IMR-90 (cell line): ENCODE data around the gene CLSTN1. TPM values are rescaled to one million over a fixed set of nuclear protein-coding genes. Genes with fewer than 3 reads are reported as not detected.
A peak's percentile ranks its signal among the peaks of the same experiment; 100 is the strongest.

ENCODE experiments used
- ATAC-seq: fragments of 200-7000 bp; cut with Tn5 transposase; 2 replicates; pipeline ENCODE4 v1.9.1; 2020; ENCODE audit warnings: low read depth, mild to moderate bottlenecking, moderate library complexity
- BruUV-seq: library from RNA; stranded (reverse); fragments of 400-500 nt; replicated peaks from 2 replicates; lab custom pipeline; 2021; lab: Mats Ljungman, UMichigan
- CTCF ChIA-PET: fragments of 300-600 bp; formaldehyde crosslinking; extraction: SDS; loops from one replicate; lab custom pipeline; 2021; ENCODE audit warnings: antibody characterized with exemption; lab: Yijun Ruan, JAX
- POLR2A ChIA-PET: fragments of 300-600 bp; sonication (Branson Sonifier 250); formaldehyde crosslinking; loops from one replicate; lab custom pipeline; 2022; ENCODE audit warnings: antibody characterized with exemption; ENCODE audit not compliant: unreplicated experiment; lab: Charles Lee
- DNase-seq: peaks from one replicate; pipeline ENCODE4 v3.0.0; 2013
- H2AFZ ChIP-seq: replicated peaks from 2 replicates; pipeline ENCODE3; 2013; ENCODE audit warnings: low read length, mild to moderate bottlenecking; ENCODE audit not compliant: poor library complexity
- H2AK5ac ChIP-seq: 2 replicates; pipeline ENCODE4 v1.6.1; 2013; ENCODE audit warnings: low read depth, low read length, inconsistent platforms
- H2AK9ac ChIP-seq: replicated peaks from 2 replicates; pipeline ENCODE3; 2013; ENCODE audit warnings: mild to moderate bottlenecking, low read depth, low read length, moderate library complexity; ENCODE audit not compliant: poor library complexity
- H2BK120ac ChIP-seq: 2 replicates; pipeline ENCODE4 v1.6.1; 2013; ENCODE audit warnings: low read depth, low read length, inconsistent platforms
- H2BK15ac ChIP-seq: 3 replicates; pipeline ENCODE4 v1.6.1; 2013; ENCODE audit warnings: low read depth, low read length, inconsistent platforms
- H2BK20ac ChIP-seq: 2 replicates; pipeline ENCODE4 v1.6.1; 2013; ENCODE audit warnings: low read depth, mild to moderate bottlenecking, inconsistent platforms, low read length, moderate library complexity
- H2BK5ac ChIP-seq: 2 replicates; pipeline ENCODE4 v1.6.1; 2013; ENCODE audit warnings: mild to moderate bottlenecking, low read depth, low read length, inconsistent platforms; ENCODE audit not compliant: poor library complexity, severe bottlenecking
- H3K14ac ChIP-seq: replicated peaks from 2 replicates; pipeline ENCODE4 v1.6.1; 2013; ENCODE audit warnings: low read depth, low read length, inconsistent platforms
- H3K18ac ChIP-seq: 2 replicates; pipeline ENCODE4 v1.6.1; 2013; ENCODE audit warnings: low read depth, low read length, control low read depth
- H3K23ac ChIP-seq: 2 replicates; pipeline ENCODE4 v1.6.1; 2013; ENCODE audit warnings: low read depth, low read length, inconsistent platforms
- H3K27ac ChIP-seq: 2 replicates; pipeline ENCODE4 v1.5.1; 2013; ENCODE audit warnings: mild to moderate bottlenecking, control low read depth, low read length; ENCODE audit not compliant: insufficient read depth
- H3K27me3 ChIP-seq: 2 replicates; pipeline ENCODE4 v1.6.1; 2013; ENCODE audit warnings: low read length; ENCODE audit not compliant: control insufficient read depth, insufficient read depth
- H3K36me3 ChIP-seq: 2 replicates; pipeline ENCODE4 v1.6.1; 2013; ENCODE audit warnings: low read length, mixed read lengths; ENCODE audit not compliant: control insufficient read depth, insufficient read depth
- H3K4ac ChIP-seq: 2 replicates; pipeline ENCODE4 v1.6.1; 2013; ENCODE audit warnings: low read depth, low read length, inconsistent platforms
- H3K4me1 ChIP-seq: 2 replicates; pipeline ENCODE4 v1.6.1; 2013; ENCODE audit warnings: low read length, mixed read lengths; ENCODE audit not compliant: control insufficient read depth, insufficient read depth
- H3K4me2 ChIP-seq: 2 replicates; pipeline ENCODE4 v1.6.1; 2013; ENCODE audit warnings: low read depth, mild to moderate bottlenecking, control low read depth, low read length, moderate library complexity
- H3K4me3 ChIP-seq: 2 replicates; pipeline ENCODE4 v1.5.1; 2013; ENCODE audit warnings: low read depth, mild to moderate bottlenecking, control low read depth, low read length, moderate library complexity; ENCODE audit not compliant: insufficient read depth
- H3K56ac ChIP-seq: 2 replicates; pipeline ENCODE4 v1.6.1; 2013; ENCODE audit warnings: low read length, inconsistent platforms; ENCODE audit not compliant: insufficient read depth; ENCODE audit errors: extremely low read depth
- H3K79me1 ChIP-seq, 2 experiments: 2 replicates each; pipeline ENCODE4 v1.6.1; 2013; ENCODE audit warnings: low read length in 2 of 2, inconsistent platforms in 1 of 2, low read depth in 1 of 2
- H3K9ac ChIP-seq: 2 replicates; pipeline ENCODE4 v1.6.1; 2013; ENCODE audit warnings: low read depth, low read length, control low read depth
- H3K9me1 ChIP-seq: 2 replicates; pipeline ENCODE4 v1.6.1; 2013; ENCODE audit warnings: low read length, inconsistent platforms; ENCODE audit not compliant: insufficient read depth
- H3K9me3 ChIP-seq: 2 replicates; pipeline ENCODE4 v1.6.1; 2013; ENCODE audit warnings: low read length; ENCODE audit not compliant: control insufficient read depth, insufficient read depth
- H4K20me1 ChIP-seq: 2 replicates; pipeline ENCODE4 v1.6.1; 2013; ENCODE audit warnings: low read length, inconsistent platforms; ENCODE audit not compliant: insufficient read depth
- H4K5ac ChIP-seq: 2 replicates; pipeline ENCODE4 v1.6.1; 2013; ENCODE audit warnings: mild to moderate bottlenecking, low read depth, low read length, control low read depth
- H4K8ac ChIP-seq, 2 experiments: 2 replicates each; pipeline ENCODE4 v1.6.1; 2013; ENCODE audit warnings: low read depth in 2 of 2, low read length in 2 of 2, control low read depth in 1 of 2, inconsistent platforms in 1 of 2
- H4K91ac ChIP-seq: 2 replicates; pipeline ENCODE4 v1.6.1; 2013; ENCODE audit warnings: low read depth, low read length, inconsistent platforms; ENCODE audit not compliant: insufficient read depth
- CHD1 ChIP-seq: IDR thresholded peaks from 2 replicates; pipeline ENCODE4 v1.6.1; 2012; ENCODE audit warnings: low read depth, low read length, improper control_type of control experiment
- MAZ ChIP-seq: IDR thresholded peaks from 2 replicates; pipeline ENCODE4 v1.6.1; 2012; ENCODE audit warnings: low read depth, mild to moderate bottlenecking, low read length, improper control_type of control experiment, moderate library complexity, borderline replicate concordance
- POLR2A ChIP-seq: IDR thresholded peaks from 2 replicates; pipeline ENCODE4 v1.6.1; 2012; ENCODE audit warnings: mild to moderate bottlenecking, low read depth, low read length
- RAD21 ChIP-seq: IDR thresholded peaks from 2 replicates; pipeline ENCODE4 v1.6.1; 2012; ENCODE audit warnings: low read length, improper control_type of control experiment
- RCOR1 ChIP-seq: IDR thresholded peaks from 2 replicates; pipeline ENCODE4 v1.6.1; 2012; ENCODE audit warnings: mild to moderate bottlenecking, low read length, improper control_type of control experiment; ENCODE audit not compliant: insufficient replicate concordance
- SMC3 ChIP-seq: fragments of 150-350 bp; IDR thresholded peaks from 2 replicates; pipeline ENCODE4 v1.6.1; 2016; ENCODE audit warnings: low read depth, mild to moderate bottlenecking, antibody characterized with exemption, low read length, moderate library complexity
- WGBS, 2 experiments: methylation state at CpG; one replicate each; pipeline versions ENCODE4 v1.1.5 to v1.1.7; 2013; ENCODE audit warnings: missing lambda C conversion rate in 2 of 2; ENCODE audit not compliant: insufficient read length in 1 of 2; ENCODE audit errors: extremely low coverage in 2 of 2; 5-methylcytosine and 5-hydroxymethylcytosine counted together
- dilution Hi-C: fragments of 300-500 bp; cut with HindIII; formaldehyde crosslinking; loops from one replicate; pipeline ENCODE4 v1.14.3; 2018; ENCODE audit warnings: low sequenced_read_pairs; ENCODE audit not compliant: unreplicated experiment
- in situ Hi-C: fragments of 300-500 bp; cut with MboI; formaldehyde crosslinking; loops from 3 replicates; pipeline ENCODE4 v1.14.3; 2019; ENCODE audit warnings: low sequenced_read_pairs, inconsistent platforms, mixed read lengths
- intact Hi-C: fragments of 100-400 bp; cut with micrococcal nuclease; formaldehyde crosslinking; loops from 2 replicates; pipeline ENCODE4 v1.10.0; 2022
- polyA plus RNA-seq, 3 experiments: library from polyadenylated mRNA; depleted of rRNA; stranded (reverse); fragments of >200 nt; gene quantifications; 2 replicates each; pipeline ENCODE4 v1.2.3, GENCODE V29; 2012; ENCODE audit warnings: low replicate concordance in 1 of 3
- total RNA-seq: library from RNA; depleted of rRNA; stranded (reverse); fragments of >200 nt; gene quantifications from 2 replicates; pipeline ENCODE4 v1.2.3, GENCODE V29; 2012
- TF ChIP-seq, protein P1 (sequence below): conservative IDR thresholded peaks from 2 replicates; pipeline ENCODE4 v1.5.1; 2012; ENCODE audit warnings: mild to moderate bottlenecking, low read depth, low read length, improper control_type of control experiment

CLSTN1 gene
- total and polyA plus RNA-seq, 2 of the 4 experiments (the other 2 are of a cell fraction): 30.1 to 72.2 TPM

DNA sequence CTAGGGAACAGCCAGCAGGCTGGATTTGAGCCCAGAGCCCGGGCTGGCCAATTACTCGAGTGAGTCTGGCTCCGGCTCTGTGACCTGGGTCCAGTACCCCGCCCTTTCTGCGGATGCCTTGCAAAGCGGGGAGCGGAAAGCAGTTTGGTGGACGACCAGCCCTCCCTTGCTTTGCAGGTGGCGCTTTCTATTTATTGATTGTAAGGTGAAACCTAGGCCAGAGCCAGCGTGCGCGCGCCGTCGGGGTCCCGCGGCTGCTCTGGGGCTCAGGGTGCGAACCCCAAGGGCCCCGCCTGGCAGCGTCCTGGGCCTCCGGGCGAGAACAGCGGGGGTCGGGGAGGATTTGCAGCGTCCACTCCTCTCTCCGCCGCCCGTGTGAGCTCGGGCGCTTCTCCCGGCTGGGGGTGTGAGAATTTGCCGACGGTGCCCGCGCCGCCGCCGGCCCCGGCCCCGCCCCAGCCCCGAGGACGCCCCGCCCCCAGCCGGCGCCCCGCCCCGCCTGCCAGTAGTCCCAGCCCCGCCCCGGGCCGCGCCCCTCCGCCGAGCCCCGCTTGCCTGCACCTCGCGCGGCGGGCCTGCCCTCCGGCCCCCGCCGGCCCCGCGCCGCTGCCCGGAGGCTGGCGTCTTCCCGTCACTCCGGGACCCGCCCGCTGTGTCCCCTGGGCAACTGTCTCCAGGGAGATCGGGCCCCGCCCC is 134.6 kb downstream of the CLSTN1 start:
- no peaks in the 10 kb centered on the region for H3K9me3 ChIP-seq
- H3K23ac ChIP-seq: no peak overlapping the region; the same call in 1 of the 2 replicates
- ATAC-seq (peak; percentile 86), DNase-seq (peak; percentile 52)
- H3K14ac ChIP-seq: 0 out of 2 replicates have a peak overlapping the region, but pooled peaks have one; percentile 50
- H3K9me1 ChIP-seq: peaks cover 14% of the 10 kb centered on the region
- TF ChIP-seq SMC3: no peak
- TF ChIP-seq MAZ: peak; percentile 8; the same call in 1 of the 2 replicates
- no peak; the same call in 1 of the 2 replicates for TF ChIP-seq POLR2A
- no peak for TF ChIP-seq RCOR1
- TF ChIP-seq CHD1: no peak
- TF ChIP-seq, protein P1, sequence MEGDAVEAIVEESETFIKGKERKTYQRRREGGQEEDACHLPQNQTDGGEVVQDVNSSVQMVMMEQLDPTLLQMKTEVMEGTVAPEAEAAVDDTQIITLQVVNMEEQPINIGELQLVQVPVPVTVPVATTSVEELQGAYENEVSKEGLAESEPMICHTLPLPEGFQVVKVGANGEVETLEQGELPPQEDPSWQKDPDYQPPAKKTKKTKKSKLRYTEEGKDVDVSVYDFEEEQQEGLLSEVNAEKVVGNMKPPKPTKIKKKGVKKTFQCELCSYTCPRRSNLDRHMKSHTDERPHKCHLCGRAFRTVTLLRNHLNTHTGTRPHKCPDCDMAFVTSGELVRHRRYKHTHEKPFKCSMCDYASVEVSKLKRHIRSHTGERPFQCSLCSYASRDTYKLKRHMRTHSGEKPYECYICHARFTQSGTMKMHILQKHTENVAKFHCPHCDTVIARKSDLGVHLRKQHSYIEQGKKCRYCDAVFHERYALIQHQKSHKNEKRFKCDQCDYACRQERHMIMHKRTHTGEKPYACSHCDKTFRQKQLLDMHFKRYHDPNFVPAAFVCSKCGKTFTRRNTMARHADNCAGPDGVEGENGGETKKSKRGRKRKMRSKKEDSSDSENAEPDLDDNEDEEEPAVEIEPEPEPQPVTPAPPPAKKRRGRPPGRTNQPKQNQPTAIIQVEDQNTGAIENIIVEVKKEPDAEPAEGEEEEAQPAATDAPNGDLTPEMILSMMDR: no peak
- TF ChIP-seq RAD21: no peak
- CTCF ChIA-PET: no interaction called here
- H2AFZ ChIP-seq: peak overlapping the region; percentile 93
- no TSS peak for BruUV-seq
- intact Hi-C loops: no loop called here
- peak overlapping the region; percentile 54 to 64; a peak in 2 of 4 replicates for H4K8ac ChIP-seq
- peak overlapping the region; percentile 78 for H3K4me2 ChIP-seq
- in situ Hi-C loops: no loop called here
- 1% methylated on average over 20 of the region's 72 CpGs; no CpG with 5 or more reads in 1 of the 2 experiments for WGBS, 2 experiments
- dilution Hi-C loops: no loop called here
- H2BK5ac ChIP-seq: no peak overlapping the region
- no peak overlapping the region for H2BK20ac ChIP-seq
- no peak overlapping the region for H4K91ac ChIP-seq
- POLR2A ChIA-PET: interaction anchor here (0.5 kb wide), 1 partner anchor 9 kb away, joined by 3 read pairs; no protein-coding TSS in a partner anchor
- H4K20me1 ChIP-seq: 0 out of 2 replicates have a peak, but pooled peaks cover 7% of the 10 kb centered on the region
- no peaks in the 10 kb centered on the region for H3K36me3 ChIP-seq
- H3K18ac ChIP-seq: no peak overlapping the region
- no peak overlapping the region; the same call in 1 of the 2 replicates for H3K9ac ChIP-seq
- no peaks in the 10 kb centered on the region for H3K27me3 ChIP-seq
- H2BK120ac ChIP-seq: no peak overlapping the region
- peak overlapping the region; percentile 93 for H2AK9ac ChIP-seq
- peak overlapping the region; percentile 50 for H3K4me3 ChIP-seq
- H4K5ac ChIP-seq: no peak overlapping the region
- H3K27ac ChIP-seq: no peak overlapping the region; the same call in 1 of the 2 replicates
- H3K4me1 ChIP-seq: peaks cover 18% of the 10 kb centered on the region
- no peak overlapping the region for H3K56ac ChIP-seq
- H2BK15ac ChIP-seq: no peak overlapping the region
- peaks cover 6 to 36% of the 10 kb centered on the region in 2 experiments for H3K79me1 ChIP-seq
- H2AK5ac ChIP-seq: no peak overlapping the region
- H3K4ac ChIP-seq: peak overlapping the region; percentile 65
